GM13976 (cell line): ENCODE data around the gene RBPJ.

Source experiments
- DNase-seq: peaks from one replicate; pipeline ENCODE4 v3.0.0; 2012; ENCODE audit warnings: low spot score
- in situ Hi-C: fragments of 300-500 bp; cut with MboI; formaldehyde crosslinking; loops from one replicate; pipeline ENCODE4 v1.12.0; 2022; ENCODE audit warnings: low sequenced_read_pairs, mixed read lengths, inconsistent platforms; ENCODE audit not compliant: unreplicated experiment
- TF ChIP-seq, protein P1 (sequence below): IDR thresholded peaks from 2 replicates; pipeline ENCODE4 v1.5.1; 2012; ENCODE audit warnings: borderline replicate concordance, mild to moderate bottlenecking; ENCODE audit not compliant: insufficient read depth; ENCODE audit errors: extremely low read depth, missing control alignments, control extremely low read depth

The RBPJ gene

DNA sequence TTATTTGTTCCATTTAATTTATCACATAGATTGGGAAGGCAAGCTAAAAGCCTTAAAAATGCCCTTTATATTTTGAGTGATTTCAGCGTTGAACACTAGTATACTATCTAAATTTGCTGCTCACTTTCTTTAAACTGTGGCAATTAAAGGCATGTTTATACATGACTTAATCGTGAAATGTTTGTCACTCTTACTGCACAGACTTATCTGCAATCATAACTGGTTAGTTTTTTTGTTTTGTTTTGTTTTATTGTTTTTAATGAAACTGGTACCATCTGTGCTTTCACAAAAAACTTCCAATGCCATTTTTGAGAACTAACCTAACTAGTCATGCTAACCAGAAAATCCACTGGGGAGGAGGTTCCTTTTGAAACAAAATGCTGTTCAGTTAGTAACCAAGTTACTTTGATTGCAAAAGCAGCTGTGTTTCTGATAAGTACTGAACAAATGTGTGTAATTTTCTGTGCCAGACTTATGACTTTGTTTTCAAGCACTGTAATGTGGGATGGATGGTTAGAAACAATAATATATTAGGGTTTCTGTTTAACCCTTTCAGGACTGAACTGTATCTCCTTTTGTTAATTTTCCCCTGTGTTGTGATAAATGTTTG is 113.3 kb downstream of the RBPJ start:
- in situ Hi-C loops = no loop called here

DNA sequence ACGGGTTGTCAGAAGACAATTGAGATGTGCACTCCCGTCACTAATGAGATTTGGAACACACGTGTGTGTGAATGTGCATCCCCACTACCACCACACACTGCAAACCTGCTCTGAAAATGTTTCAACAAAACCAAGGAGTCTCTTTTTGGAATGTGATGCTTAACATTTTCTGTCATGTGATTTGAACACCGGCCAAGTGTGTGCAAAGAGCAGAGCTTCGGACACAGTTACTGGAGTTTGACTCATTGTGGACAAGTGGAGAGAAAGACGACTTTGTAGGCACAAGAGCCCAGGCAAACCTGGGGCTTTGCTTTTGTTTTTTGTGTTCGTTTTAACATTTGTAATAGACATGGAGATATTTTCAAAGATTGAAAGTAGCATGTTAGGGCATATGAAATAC is 120.3 kb downstream of the RBPJ start:
- TF ChIP-seq, protein P1, sequence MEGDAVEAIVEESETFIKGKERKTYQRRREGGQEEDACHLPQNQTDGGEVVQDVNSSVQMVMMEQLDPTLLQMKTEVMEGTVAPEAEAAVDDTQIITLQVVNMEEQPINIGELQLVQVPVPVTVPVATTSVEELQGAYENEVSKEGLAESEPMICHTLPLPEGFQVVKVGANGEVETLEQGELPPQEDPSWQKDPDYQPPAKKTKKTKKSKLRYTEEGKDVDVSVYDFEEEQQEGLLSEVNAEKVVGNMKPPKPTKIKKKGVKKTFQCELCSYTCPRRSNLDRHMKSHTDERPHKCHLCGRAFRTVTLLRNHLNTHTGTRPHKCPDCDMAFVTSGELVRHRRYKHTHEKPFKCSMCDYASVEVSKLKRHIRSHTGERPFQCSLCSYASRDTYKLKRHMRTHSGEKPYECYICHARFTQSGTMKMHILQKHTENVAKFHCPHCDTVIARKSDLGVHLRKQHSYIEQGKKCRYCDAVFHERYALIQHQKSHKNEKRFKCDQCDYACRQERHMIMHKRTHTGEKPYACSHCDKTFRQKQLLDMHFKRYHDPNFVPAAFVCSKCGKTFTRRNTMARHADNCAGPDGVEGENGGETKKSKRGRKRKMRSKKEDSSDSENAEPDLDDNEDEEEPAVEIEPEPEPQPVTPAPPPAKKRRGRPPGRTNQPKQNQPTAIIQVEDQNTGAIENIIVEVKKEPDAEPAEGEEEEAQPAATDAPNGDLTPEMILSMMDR = no peak
- no peak for DNase-seq
- in situ Hi-C loops = no loop called here

More for the DNA sequence above, 113.3 kb downstream of the RBPJ start:
- TF ChIP-seq, protein P1 = no peak
- DNase-seq = no peak

DNA sequence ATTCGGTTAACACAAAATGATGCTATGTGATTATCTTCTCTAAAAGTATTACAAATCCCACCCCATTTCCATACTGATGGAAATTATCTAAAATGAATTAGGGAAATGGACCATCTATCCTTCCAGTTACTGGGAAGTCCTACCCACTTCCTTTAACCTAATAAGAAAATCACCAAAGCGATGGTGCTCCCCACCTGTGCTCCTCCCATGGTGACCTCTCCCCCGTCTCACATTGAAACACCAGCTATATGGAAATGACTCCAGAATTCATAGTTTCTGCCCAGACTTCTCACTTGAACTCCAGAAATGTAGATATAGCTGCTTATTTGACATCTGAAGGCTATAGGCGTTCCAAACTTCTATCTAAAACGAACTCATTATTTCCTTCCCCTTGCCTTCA is 121.0 kb downstream of the RBPJ start:
- no peak for DNase-seq
- TF ChIP-seq, protein P1 = no peak
- in situ Hi-C loops = no loop called here

DNA sequence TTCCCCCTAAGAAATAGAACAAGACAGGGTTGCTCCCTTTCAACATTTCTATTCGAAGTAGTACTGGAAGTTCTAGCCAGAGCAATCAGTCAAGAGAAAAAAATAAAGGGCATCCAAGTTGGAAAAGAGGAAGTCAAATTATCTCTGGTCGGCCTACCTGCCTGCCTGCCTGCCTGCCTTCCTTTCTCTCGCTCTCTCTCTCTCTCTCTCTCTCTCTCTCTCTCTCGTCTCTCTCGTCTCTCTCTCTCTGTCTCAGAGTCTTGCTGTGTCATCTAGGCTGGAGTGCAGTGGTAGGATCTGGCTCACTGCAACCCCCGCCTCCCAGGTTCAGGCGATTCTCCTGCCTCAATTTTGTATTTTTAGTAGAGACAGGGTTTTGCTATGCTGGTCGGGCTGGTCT is 126.6 kb downstream of the RBPJ start:
- in situ Hi-C loops = no loop called here
- TF ChIP-seq, protein P1 = no peak
- DNase-seq = no peak

DNA sequence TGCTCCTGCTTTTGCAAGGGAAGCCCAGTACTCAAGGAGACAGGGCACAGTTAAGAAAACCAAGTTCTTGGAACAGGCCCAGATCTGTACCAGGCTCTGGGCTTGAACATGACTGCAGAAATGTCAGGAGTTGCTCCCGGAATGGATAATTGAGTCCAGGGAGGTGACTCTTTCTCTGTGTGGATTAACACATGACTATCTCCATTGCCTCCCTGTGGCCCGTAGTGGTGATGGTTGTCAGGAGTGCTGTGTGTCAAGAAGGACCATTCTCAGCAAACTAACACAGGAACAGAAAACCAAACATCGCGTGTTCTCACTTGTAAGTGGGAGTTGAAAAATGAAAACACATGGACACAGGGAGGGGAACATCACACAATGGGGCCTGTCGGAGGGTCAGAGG is 129.6 kb downstream of the RBPJ start:
- TF ChIP-seq, protein P1 = no peak
- in situ Hi-C loops = loop anchor here (10.0 to 25.0 kb wide), 2 partner anchors 262 to 554 kb away; no protein-coding TSS in a partner anchor
- DNase-seq = no peak

DNA sequence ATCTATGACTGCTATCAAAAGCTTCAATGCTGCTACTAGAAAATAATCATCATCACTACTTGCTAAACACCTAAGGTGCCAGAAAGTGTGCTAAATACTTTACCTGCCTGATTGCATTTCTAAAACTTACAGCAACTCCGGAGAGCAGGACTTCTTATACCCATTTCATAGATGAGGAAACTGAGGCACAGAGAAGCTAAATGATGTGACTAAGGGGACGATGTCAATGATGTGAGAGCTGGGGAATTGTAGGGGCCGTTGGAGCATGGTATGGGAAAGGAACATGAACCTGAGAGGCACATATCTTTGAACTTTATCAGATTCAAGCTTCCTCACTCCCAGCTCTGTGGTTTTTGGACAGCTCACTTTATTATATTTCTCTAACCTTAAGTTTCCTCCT is 130.8 kb downstream of the RBPJ start:
- in situ Hi-C loops = loop anchor here (10.0 to 25.0 kb wide), 2 partner anchors 261 to 553 kb away; no protein-coding TSS in a partner anchor
- TF ChIP-seq, protein P1 = no peak
- no peak for DNase-seq
